GM19193 (cell line): ENCODE data around the gene ALG5.

Experiments
- POLR2A ChIP-seq: IDR thresholded peaks from 4 replicates; pipeline ENCODE4 v1.6.1; 2011; ENCODE audit not compliant: insufficient read depth, insufficient read length; ENCODE audit errors: extremely low read depth

Gene ALG5

GRCh38 chr13:36924001-36924400, 75.1 kb downstream of the ALG5 start:
- no peak for TF ChIP-seq POLR2A

- TF ChIP-seq POLR2A = no peak
Measured at GRCh38 chr13:36921631-36922301, 77.4 kb downstream of the ALG5 start.

- TF ChIP-seq POLR2A = no peak
Measured at GRCh38 chr13:36920616-36921185, 78.4 kb downstream of the ALG5 start.

GRCh38 chr13:36919833-36920615, 79.1 kb downstream of the ALG5 start, which contains the start of gene SMAD9:
TSS of gene SMAD9 (minus strand) at chr13:36920238. CDS start at chr13:36879689, 40,549 bp downstream.
- TF ChIP-seq POLR2A = no peak

GRCh38 chr13:36919171-36919832, 79.8 kb downstream of the ALG5 start:
- TF ChIP-seq POLR2A = no peak

- no peak for TF ChIP-seq POLR2A
Measured at GRCh38 chr13:36918246-36919131, 80.7 kb downstream of the ALG5 start.

GRCh38 chr13:36917311-36917710, 81.8 kb downstream of the ALG5 start:
- no peak for TF ChIP-seq POLR2A

- TF ChIP-seq POLR2A = no peak
Measured at GRCh38 chr13:36915896-36916640, 83.1 kb downstream of the ALG5 start.

- no peak for TF ChIP-seq POLR2A
Measured at GRCh38 chr13:36915106-36915505, 84.0 kb downstream of the ALG5 start.

- TF ChIP-seq POLR2A = no peak
Measured at GRCh38 chr13:36914648-36915047, 84.5 kb downstream of the ALG5 start.

- TF ChIP-seq POLR2A = no peak
Measured at GRCh38 chr13:36913463-36913862, 85.7 kb downstream of the ALG5 start.

- TF ChIP-seq POLR2A = no peak
Measured at GRCh38 chr13:36912973-36913372, 86.2 kb downstream of the ALG5 start.

- TF ChIP-seq POLR2A = no peak
Measured at GRCh38 chr13:36912369-36912768, 86.8 kb downstream of the ALG5 start.

GRCh38 chr13:36910545-36910944, 88.6 kb downstream of the ALG5 start:
- no peak for TF ChIP-seq POLR2A
